ENCODE data around the gene ASIC1.

GRCh38 chr12:50041062-50041860, 16.1 kb upstream of the ASIC1 start:
- TF ChIP-seq POLR2A (IDR thresholded peaks at IDR 0.05) (no peak), CTCF (IDR thresholded peaks at IDR 0.05) (no peak)
